ENCODE data around the gene RNF123. TPM values are rescaled to one million over a fixed set of nuclear protein-coding genes. Genes with fewer than 3 reads are reported as not detected.

Gene RNF123
- total RNA-seq, 1 experiment from 2014 or later, result 71.9 TPM

DNA sequence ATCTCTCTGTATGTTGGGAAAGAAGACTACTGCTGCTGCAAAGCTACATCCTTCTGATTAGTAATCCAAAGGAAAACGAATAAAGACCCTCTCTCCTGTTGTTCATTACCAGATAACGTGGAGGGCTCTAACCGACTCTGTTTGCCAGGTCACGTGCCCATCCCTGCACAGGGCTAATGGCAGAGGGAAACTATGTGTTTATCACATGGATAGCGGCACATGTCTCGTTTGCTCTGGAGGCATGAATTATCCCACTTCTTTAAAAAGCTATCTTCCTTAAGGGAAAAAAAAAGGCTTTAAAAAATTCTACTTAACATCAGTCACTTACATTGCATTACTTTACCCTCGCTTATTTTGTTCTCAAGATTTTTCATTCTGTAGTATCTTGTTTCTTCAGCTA lies 48.1 kb upstream of the RNF123 start (continued):
- TF ChIP-seq, protein P1, sequence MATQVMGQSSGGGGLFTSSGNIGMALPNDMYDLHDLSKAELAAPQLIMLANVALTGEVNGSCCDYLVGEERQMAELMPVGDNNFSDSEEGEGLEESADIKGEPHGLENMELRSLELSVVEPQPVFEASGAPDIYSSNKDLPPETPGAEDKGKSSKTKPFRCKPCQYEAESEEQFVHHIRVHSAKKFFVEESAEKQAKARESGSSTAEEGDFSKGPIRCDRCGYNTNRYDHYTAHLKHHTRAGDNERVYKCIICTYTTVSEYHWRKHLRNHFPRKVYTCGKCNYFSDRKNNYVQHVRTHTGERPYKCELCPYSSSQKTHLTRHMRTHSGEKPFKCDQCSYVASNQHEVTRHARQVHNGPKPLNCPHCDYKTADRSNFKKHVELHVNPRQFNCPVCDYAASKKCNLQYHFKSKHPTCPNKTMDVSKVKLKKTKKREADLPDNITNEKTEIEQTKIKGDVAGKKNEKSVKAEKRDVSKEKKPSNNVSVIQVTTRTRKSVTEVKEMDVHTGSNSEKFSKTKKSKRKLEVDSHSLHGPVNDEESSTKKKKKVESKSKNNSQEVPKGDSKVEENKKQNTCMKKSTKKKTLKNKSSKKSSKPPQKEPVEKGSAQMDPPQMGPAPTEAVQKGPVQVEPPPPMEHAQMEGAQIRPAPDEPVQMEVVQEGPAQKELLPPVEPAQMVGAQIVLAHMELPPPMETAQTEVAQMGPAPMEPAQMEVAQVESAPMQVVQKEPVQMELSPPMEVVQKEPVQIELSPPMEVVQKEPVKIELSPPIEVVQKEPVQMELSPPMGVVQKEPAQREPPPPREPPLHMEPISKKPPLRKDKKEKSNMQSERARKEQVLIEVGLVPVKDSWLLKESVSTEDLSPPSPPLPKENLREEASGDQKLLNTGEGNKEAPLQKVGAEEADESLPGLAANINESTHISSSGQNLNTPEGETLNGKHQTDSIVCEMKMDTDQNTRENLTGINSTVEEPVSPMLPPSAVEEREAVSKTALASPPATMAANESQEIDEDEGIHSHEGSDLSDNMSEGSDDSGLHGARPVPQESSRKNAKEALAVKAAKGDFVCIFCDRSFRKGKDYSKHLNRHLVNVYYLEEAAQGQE (IDR thresholded peaks at IDR 0.05; ENCODE audit: low read depth), result no peak

- ATAC-seq, result no peak
- RAD21 ChIA-PET (ENCODE audit: low non-redundant PET in 1 of 2, low total read pairs in 2 of 2, uncharacterized antibody in 2 of 2, unreplicated experiment in 2 of 2), result no interaction called here
- Histone ChIP-seq H3K79me2 (ENCODE audit: insufficient read depth, low read length) (no peaks in the 10 kb centered on the region), H3K27me3 (ENCODE audit: insufficient read depth, low read length) (no peaks in the 10 kb centered on the region), H3K4me3 (replicated peaks in 1 of 2; ENCODE audit: low read depth in 1 of 2, low read length in 2 of 2) (no peak overlapping the region), H4K20me1 (ENCODE audit: insufficient read depth) (no peaks in the 10 kb centered on the region), H3K36me3 (ENCODE audit: control insufficient read depth in 1 of 2, insufficient read depth in 2 of 2, low read length in 2 of 2) (no peaks in the 10 kb centered on the region), H3K9ac (ENCODE audit: low read length) (no peak overlapping the region), H2AFZ (ENCODE audit: low read depth, low read length, poor library complexity, severe bottlenecking) (no peak overlapping the region), H3K9me2 (ENCODE audit: insufficient read depth) (no peaks in the 10 kb centered on the region), H3K9me3 (ENCODE audit: control insufficient read depth in 1 of 2, insufficient read depth in 1 of 2, low read depth in 1 of 2, low read length in 2 of 2) (no peaks in the 10 kb centered on the region), H3K4me1 (ENCODE audit: control insufficient read depth in 1 of 2, insufficient read depth in 2 of 2, low read length in 2 of 2) (peaks cover 12 to 24% of the 10 kb centered on the region in 2 experiments), H3K27ac (ENCODE audit: low read depth, low read length) (no peak overlapping the region), H3K4me2 (ENCODE audit: low read length) (no peak overlapping the region)
- CTCF ChIA-PET, result no interaction called here
- TF ChIP-seq SP1 (IDR thresholded peaks at IDR 0.05; ENCODE audit: low read depth) (no peak), ZNF274 (IDR thresholded peaks at IDR 0.05; ENCODE audit: low read depth, low read length) (no peak), ZFX (IDR thresholded peaks at IDR 0.05) (no peak; the same call in 1 of the 2 replicates), SRF (IDR thresholded peaks at IDR 0.05; ENCODE audit: low read depth) (no peak), JUND (IDR thresholded peaks at IDR 0.05) (no peak), CBX3 (IDR thresholded peaks at IDR 0.05; ENCODE audit: low read depth) (no peak)
- DNase-seq (ENCODE audit: low read depth, low spot score), result no peak
- POLR2A ChIA-PET, result no interaction called here
- intact Hi-C loops (cut with micrococcal nuclease), result no loop called here
- BruUV-seq (replicated peaks), result no TSS peak
Measured at GRCh38 chr3:49641921-49642707, 47.2 kb upstream of the RNF123 start.

Measured in HCT116 (cell line).